HG02610 (cell line): ENCODE data around the gene ITPR2.

Experiments used
- ATAC-seq: cut with Tn5 transposase; IDR thresholded peaks from one replicate; pipeline ENCODE4 v1.9.1; 2021; ENCODE audit warnings: mild to moderate bottlenecking, moderate library complexity; ENCODE audit not compliant: unreplicated experiment

The ITPR2 gene

GRCh38 chr12:26735249-26735639, 97.8 kb downstream of the ITPR2 start:
- ATAC-seq, result no peak

- ATAC-seq, result no peak
Measured at GRCh38 chr12:26734510-26735248, 98.3 kb downstream of the ITPR2 start.

GRCh38 chr12:26732005-26732908, 100.7 kb downstream of the ITPR2 start:
- ATAC-seq, result peak; percentile 47

GRCh38 chr12:26730481-26731350, 102.3 kb downstream of the ITPR2 start:
- ATAC-seq, result peak; percentile 27

- peak; percentile 57 for ATAC-seq
Measured at GRCh38 chr12:26729137-26729671, 103.8 kb downstream of the ITPR2 start.

- ATAC-seq, result peak; percentile 16
Measured at GRCh38 chr12:26728205-26729050, 104.6 kb downstream of the ITPR2 start.

GRCh38 chr12:26727482-26728204, 105.4 kb downstream of the ITPR2 start:
- ATAC-seq, result no peak

- ATAC-seq, result no peak
Measured at GRCh38 chr12:26726956-26727355, 106.0 kb downstream of the ITPR2 start.

GRCh38 chr12:26725276-26725916, 107.6 kb downstream of the ITPR2 start:
- ATAC-seq, result no peak

GRCh38 chr12:26724309-26724702, 108.7 kb downstream of the ITPR2 start:
- no peak for ATAC-seq

GRCh38 chr12:26723379-26724308, 109.3 kb downstream of the ITPR2 start:
- ATAC-seq, result no peak

GRCh38 chr12:26721800-26722199, 111.2 kb downstream of the ITPR2 start:
- no peak for ATAC-seq

GRCh38 chr12:26719852-26720251, 113.1 kb downstream of the ITPR2 start:
- ATAC-seq, result no peak

- ATAC-seq, result no peak
Measured at GRCh38 chr12:26717757-26718156, 115.2 kb downstream of the ITPR2 start.

GRCh38 chr12:26715232-26715631, 117.8 kb downstream of the ITPR2 start:
- no peak for ATAC-seq

GRCh38 chr12:26713885-26714383, 119.1 kb downstream of the ITPR2 start:
- ATAC-seq, result peak; percentile 79

GRCh38 chr12:26712892-26713291, 120.1 kb downstream of the ITPR2 start:
- ATAC-seq, result no peak
